ENCODE results near the gene CD274.
"Not testable (repeated sequence)": the region's sequence is repeated elsewhere in the genome, so short reads cannot be mapped to it uniquely, and the experiment has no call there.

The CD274 gene

DNA sequence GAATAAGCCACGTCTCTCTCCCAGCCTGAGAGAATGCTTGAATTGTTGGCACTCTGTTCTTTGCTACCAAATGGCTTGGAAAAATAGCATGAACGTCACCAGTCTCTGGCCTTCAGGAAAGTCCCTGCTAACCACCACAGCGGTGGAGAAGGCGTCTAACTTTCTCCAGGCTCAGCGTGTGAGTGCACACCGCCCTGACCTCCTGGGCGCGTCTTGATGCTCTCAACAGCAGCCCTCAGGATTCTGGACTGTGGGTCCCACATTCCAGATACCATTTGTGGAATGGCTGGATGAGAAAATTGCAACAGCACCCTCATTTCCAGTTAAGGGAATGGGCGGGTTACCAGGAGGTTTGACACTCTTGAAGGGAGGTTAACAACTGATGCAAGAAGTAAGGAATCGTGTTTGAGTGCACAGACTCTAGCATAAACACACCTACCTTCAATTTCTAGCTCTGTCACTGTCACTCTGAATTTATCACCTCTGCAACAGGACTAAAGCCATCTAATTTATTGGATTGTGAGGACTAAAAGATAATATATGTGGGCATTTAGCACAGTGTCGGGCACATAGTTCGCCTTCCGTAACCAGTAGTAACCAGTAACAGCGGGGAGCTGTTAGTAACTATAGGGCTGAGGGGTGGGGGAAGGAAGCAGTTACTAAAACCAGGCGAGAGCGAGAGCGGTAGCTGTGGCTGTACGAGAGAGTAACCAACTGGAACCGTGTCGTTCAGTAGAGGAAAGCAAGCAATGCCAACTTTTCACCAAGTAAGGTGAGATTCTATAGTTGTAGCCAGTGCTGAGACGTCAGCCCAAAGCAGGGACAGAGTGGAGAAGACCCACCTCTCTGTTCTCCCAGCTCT, 11.8 kb upstream of the CD274 start:
- no peak for DNase-seq (ENCODE audit: low read depth)

- DNase-seq (ENCODE audit: low read depth) = no peak
These were observed 9.9 kb upstream of the CD274 start for GRCh38 chr9:5440426-5440825.

GRCh38 chr9:5441043-5441442, 9.3 kb upstream of the CD274 start:
- no peak for DNase-seq (ENCODE audit: low read depth)

- DNase-seq (ENCODE audit: low read depth) = no peak
These were observed 7.8 kb upstream of the CD274 start for GRCh38 chr9:5442400-5443011.

DNA sequence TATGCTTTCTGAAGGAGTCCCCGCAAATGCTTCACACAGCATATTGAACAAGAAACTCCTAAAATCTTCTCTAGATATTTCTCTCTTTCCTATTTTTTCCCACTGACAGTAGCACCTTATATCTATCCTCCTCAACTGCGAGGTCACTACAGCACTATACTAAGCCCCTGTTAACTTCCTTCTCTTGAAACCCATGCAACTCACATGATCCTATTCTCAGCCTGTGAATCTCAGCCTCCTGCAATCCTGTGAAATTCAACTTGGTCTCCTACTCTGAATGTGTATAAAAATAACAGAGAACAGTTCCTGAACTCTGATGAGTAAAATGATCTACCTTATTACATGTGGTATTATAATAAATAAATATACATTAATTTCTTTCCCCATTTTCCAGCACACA, 6.5 kb upstream of the CD274 start:
- no peak for DNase-seq (ENCODE audit: low read depth)

DNA sequence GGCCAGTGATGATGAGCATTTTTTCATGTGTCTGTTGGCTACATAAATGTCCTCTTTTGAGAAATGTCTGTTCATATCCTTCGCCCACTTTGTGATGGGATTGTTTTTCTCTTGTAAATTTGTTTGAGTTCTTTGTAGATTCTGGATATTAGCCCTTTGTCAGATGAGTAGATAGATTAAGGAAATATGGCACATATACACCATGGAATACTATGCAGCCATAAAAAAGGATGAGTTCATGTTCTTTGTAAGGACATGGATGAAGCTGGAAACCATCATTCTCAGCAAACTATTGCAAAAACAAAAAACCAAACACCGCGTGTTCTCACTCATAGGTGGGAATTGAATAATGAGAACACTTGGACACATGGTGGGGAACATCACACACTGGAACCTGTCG, 5.2 kb upstream of the CD274 start:
- not testable (repeated sequence) for DNase-seq (ENCODE audit: low read depth)

- no peak for DNase-seq (ENCODE audit: low read depth)
These were observed 4.5 kb upstream of the CD274 start for GRCh38 chr9:5445886-5446285.

GRCh38 chr9:5446451-5447236, 3.7 kb upstream of the CD274 start:
- no peak for DNase-seq (ENCODE audit: low read depth)

GRCh38 chr9:5447337-5447736, 3.0 kb upstream of the CD274 start:
- DNase-seq (ENCODE audit: low read depth) = no peak

DNA sequence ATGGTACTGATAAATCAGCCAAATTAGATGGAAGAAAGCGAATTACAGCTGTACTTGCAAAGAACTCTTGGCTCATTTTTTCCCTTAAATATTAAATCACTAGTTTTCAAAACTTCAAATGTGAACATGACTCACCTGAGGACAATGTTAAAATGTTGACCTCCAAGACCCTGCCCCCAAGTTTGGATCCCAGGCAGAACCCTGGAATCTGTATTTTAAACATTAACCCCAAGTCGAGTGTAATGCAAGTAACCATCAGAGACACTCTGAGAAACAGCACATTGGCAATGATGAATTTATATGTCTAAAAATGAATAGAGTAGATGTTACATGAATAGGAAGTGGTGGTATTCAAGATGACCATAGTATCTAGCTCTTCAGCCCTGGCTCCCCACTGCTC, 2.3 kb upstream of the CD274 start:
- no peak for DNase-seq (ENCODE audit: low read depth)

- DNase-seq (ENCODE audit: low read depth) = no peak
These were observed 1.6 kb upstream of the CD274 start for GRCh38 chr9:5448461-5449435.

GRCh38 chr9:5449521-5450358, 602 bp upstream of the CD274 start:
- DNase-seq (ENCODE audit: low read depth) = no peak

GRCh38 chr9:5452286-5452609, 1.9 kb downstream of the CD274 start:
- no peak for DNase-seq (ENCODE audit: low read depth)

DNA sequence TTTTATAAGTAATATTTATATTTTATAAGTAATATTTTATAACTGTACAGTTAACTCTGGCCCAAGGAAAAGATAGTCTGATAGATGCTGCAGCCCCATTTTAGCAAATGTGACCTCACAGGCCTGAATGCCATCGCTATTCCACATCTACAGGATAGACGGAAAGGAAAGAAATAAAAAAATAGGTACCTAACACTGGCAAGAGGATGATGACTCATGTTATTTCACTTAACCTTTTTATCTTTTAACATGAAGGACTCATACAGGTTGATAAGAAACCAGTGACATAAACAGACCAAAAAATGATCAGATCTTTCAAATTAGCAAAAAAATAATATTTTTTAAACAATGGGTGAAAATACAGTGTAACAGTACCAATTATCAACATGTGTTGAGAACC, 2.7 kb downstream of the CD274 start:
- no peak for DNase-seq (ENCODE audit: low read depth)

DNA sequence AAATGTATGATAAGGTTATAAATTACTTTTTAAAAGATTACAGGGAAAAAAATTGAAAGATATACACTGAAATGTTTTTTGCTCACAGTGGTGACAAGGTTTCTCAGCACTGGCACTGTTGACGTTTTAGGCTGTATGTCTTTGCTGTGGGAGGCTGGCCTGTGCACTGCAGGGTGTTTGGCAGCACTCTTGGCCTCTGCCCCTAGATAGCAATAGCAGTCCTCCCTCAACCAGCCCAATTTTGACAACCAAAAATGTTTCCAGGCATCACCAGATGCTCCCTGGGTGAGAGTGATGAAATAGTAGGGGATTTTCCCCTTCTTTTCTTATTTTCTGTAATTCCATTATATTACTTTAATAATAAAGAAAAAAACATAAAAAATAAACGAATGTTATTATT, 3.3 kb downstream of the CD274 start:
- no peak for DNase-seq (ENCODE audit: low read depth)

DNA sequence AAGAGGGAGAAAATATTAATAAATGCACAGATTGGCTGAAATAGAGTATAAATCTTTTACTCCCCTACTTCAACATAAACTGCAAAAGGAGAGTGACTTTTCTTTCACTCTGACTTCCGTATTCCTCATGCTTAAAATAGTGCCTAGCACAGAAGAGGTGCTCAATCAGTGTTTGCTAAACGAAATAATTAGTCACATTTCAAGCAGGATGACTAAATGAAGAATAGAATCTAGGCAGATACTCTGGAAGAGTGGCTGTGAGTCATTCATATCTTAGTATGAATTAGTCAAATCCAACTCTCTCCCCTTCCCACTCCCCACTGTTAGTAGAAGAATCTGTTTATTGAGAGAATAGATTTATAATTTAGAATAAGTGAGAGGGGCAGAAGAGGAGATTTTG, 4.8 kb downstream of the CD274 start:
- DNase-seq (ENCODE audit: low read depth) = no peak

DNA sequence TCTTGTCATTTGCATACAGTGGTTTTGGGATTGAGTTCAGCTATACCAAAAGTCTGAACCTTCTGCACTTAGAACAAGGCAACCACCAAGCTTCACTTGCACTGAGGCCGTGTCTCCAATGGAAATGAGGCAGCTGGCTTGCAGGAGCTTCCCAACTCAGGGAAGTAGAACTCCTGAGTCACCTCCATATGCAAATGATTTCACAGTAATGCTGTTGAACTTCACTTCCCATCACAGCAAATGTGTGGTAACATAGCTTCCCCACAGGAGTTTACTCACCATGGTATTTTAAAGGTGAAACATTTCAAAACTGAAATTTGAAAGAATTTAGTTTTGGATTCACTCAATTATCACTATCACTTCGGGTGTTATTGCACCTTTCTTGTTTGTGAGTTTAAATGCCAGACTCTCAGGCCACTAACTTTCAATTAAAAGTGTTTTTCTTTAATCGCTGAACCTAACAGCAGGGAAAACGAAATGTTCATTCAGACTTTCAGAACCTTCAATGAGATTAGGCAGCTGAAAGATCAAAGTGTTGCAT, 9.0 kb downstream of the CD274 start:
- no peak for DNase-seq (ENCODE audit: low read depth)

DNA sequence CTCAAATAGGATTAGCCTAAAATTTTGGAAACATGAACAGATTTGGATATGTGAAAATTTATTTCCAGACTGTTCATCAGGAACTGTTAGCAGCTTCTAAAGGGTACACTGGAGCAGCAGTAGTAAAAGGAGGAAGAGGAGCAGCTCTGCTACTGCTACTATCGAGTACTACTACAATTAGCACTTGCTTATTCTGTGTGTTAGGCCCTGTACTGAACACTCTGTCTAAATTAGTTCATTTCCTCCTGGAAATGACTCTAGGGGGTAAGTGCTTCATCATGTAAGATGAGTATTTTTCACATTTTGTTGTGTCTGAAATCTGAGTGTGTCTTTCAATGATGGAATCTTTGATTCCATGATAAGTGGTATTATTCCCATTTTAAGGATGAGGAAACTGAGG, 9.8 kb downstream of the CD274 start:
- no peak for DNase-seq (ENCODE audit: low read depth)

GRCh38 chr9:5464831-5465330, 14.5 kb downstream of the CD274 start:
- DNase-seq (ENCODE audit: low read depth) = not testable (repeated sequence)

- no peak for DNase-seq (ENCODE audit: low read depth)
These were observed 15.7 kb downstream of the CD274 start for GRCh38 chr9:5466005-5466404.

DNA sequence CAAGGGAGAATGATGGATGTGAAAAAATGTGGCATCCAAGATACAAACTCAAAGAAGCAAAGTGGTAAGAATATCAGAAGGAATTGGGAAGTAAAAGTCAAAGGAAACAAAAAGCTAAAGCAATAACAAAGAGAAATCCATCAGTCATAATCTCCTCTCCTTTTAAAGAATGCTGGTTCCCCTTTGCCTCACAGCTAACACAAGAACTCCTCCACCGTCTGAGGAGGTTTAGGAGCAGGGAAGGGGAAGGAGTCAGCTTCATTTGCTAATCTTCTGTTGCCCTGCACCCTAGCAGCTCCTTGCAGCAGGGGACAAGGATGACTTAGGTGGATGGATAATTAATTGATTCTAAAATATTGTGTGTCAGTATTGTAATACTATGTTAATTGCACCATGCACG, 16.4 kb downstream of the CD274 start:
- no peak for DNase-seq (ENCODE audit: low read depth)
